HFF-Myc (cell line): ENCODE measurements around the gene PXMP4.

Experiments
- DNase-seq: peaks from one replicate; pipeline ENCODE4 v3.0.0-alpha.2; 2011; ENCODE audit warnings: low read depth; ENCODE audit errors: extremely low read depth
- H3K4me3 ChIP-seq: replicated peaks from 2 replicates; pipeline ENCODE4 v1.5.1; 2011; ENCODE audit warnings: low read depth, mild to moderate bottlenecking, control low read depth, low read length
- CTCF ChIP-seq: IDR thresholded peaks from 2 replicates; pipeline ENCODE4 v1.5.1; 2012; ENCODE audit warnings: mild to moderate bottlenecking, low read depth, low read length, control low read depth; ENCODE audit errors: missing control alignments

The PXMP4 gene

GRCh38 chr20:33676652-33677645 is 43.2 kb downstream of the PXMP4 start:
- TF ChIP-seq CTCF, result no peak
- no peak overlapping the region for H3K4me3 ChIP-seq
- DNase-seq, result no peak

DNA sequence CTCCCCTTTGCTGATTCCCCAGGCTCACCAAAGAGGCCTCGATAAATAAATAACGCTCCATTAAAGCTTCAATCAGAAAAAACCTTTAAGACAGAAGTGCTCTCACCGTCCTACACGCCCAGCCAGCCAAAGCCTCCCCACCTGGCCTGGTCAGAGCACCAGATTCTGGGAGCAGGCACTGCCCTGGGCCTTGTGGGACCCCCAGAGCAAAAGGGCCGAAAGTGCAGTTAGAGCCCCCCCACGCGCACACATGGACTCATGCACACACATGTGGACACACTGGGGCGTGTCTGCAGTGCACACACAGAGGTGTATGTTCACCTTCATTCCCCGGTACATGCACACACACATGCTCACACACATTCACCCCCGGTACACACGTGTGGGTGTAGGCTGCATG is 44.0 kb downstream of the PXMP4 start:
- no peak for DNase-seq
- no peak for TF ChIP-seq CTCF
- no peak overlapping the region for H3K4me3 ChIP-seq

DNA sequence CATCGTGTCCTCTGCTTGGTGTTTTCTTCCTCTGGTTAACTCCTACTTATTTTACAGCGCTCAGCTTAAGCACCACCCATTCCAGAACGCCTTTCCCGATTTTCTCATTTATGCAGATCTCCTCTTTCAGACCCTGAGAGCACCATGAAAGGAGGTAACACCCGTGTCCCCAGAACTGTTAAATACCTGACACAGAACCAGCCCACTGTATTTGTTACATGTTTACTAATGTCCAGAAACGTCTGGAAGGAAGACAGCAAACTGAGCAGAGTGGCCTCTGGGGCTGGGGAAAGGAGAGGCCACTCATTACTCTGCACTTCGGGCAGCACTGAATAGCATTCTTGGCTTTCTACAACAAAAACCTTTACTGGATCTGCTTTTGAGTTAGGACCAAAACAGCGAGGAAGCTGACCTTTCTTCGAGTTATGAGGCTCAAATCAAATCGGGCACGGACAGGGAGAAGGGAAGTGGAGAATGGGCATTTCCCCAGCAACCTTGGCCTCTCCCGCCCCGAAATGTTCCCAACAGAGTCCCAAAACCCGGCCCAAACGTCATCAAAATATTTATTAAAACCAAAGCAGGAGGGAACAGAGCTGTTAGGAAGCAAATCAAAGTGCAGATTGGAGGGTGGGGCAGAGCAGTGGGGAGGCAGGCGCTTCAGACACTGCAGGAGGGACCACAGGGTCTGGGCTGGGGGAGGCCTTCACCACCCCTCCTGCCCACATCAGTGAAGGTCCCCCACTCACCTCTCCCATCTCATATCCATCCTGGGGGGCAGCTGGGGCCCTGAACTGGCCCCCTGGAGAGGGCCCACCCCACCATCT is 44.8 kb downstream of the PXMP4 start:
- H3K4me3 ChIP-seq, result peak overlapping the region; percentile 38
- no peak for DNase-seq
- no peak for TF ChIP-seq CTCF

- no peak for TF ChIP-seq CTCF
- peak within 1 kb of the TSS; percentile 73 for H3K4me3 ChIP-seq
- DNase-seq, result no peak
Observed at GRCh38 chr20:33674294-33675135, 45.6 kb downstream of the PXMP4 start, which contains the start of gene NECAB3. Gene NECAB3 (minus strand): TSS chr20:33674428. CDS start chr20:33674352, 76 bp downstream.

GRCh38 chr20:33673410-33674293 is 46.5 kb downstream of the PXMP4 start:
- peak overlapping the region; percentile 73 for H3K4me3 ChIP-seq
- TF ChIP-seq CTCF, result no peak
- DNase-seq, result no peak
